ENCODE data around the gene NTM.

Gene NTM

DNA sequence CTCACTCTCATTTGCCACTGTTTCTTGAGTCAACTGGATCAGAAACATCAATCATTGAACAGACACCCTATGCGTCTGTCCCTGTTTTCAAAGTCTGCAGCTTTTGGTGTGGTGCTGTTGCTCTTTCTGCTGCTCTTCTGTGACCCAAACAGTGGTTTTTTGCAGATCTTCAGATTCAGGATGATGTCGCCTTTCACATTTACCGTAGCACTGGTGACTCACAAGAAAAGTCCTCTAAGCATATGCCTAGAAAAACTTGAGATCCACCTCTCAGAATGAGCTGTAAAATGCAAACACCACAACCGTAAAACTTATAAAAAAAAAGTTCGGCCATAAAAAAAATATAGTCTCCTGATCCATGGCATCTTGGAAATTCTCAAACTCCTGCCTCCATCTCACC lies 400.4 kb downstream of the NTM start:
- Histone ChIP-seq H2BK5ac (ENCODE audit: low read length) (no peak overlapping the region), H2BK12ac (ENCODE audit: low read length) (no peak overlapping the region), H2BK120ac (ENCODE audit: low read depth, low read length) (no peak overlapping the region), H3K4me2 (ENCODE audit: insufficient read depth, low read length, poor library complexity, severe bottlenecking) (no peak overlapping the region), H3K4me1 (ENCODE audit: control insufficient read depth in 2 of 2, insufficient read depth in 1 of 2, low read depth in 1 of 2, low read length in 2 of 2) (peaks cover 0 to 3% of the 10 kb centered on the region in 2 donors), H3K4ac (ENCODE audit: low read length) (no peak overlapping the region), H3K4me3 (ENCODE audit: low read length in 2 of 2) (no peak overlapping the region), H2AK5ac (ENCODE audit: low read depth, low read length) (no peak overlapping the region), H3K79me1 (ENCODE audit: low read depth, low read length) (no peaks in the 10 kb centered on the region), H2AFZ (ENCODE audit: low read length) (no peak overlapping the region), H3K9ac (ENCODE audit: low read depth, low read length, poor library complexity) (no peak overlapping the region), H3K23ac (ENCODE audit: low read depth, low read length, poor library complexity) (no peak overlapping the region), H3K27me3 (ENCODE audit: control insufficient read depth in 3 of 3, insufficient read depth in 3 of 3, low read depth in 1 of 3, low read length in 3 of 3) (no peaks in the 10 kb centered on the region), H2BK15ac (ENCODE audit: low read length) (no peak overlapping the region), H4K8ac (ENCODE audit: low read depth, low read length) (no peak overlapping the region), H3K18ac (ENCODE audit: low read length) (no peak overlapping the region), H3K14ac (ENCODE audit: low read length) (no peak overlapping the region), H3K27ac (replicated peaks; ENCODE audit: low read length) (no peak overlapping the region), H3K36me3 (replicated peaks in 1 of 2; ENCODE audit: control insufficient read depth in 2 of 2, insufficient read depth in 2 of 2, low read length in 2 of 2) (no peaks in the 10 kb centered on the region), H4K91ac (ENCODE audit: low read depth, low read length, poor library complexity) (no peak overlapping the region), H3K9me3 (replicated peaks in 1 of 2; ENCODE audit: control insufficient read depth in 2 of 2, insufficient read depth in 1 of 2, low read depth in 1 of 2, low read length in 2 of 2) (no peaks in the 10 kb centered on the region)
- no CpG with 5 or more reads among the region's 5 CpGs for WGBS, 2 donors (ENCODE audit: extremely low coverage in 2 of 2, insufficient read length in 2 of 2, insufficient replicate concordance in 1 of 2)
- DNase-seq (ENCODE audit: low spot score) = no peak

DNA sequence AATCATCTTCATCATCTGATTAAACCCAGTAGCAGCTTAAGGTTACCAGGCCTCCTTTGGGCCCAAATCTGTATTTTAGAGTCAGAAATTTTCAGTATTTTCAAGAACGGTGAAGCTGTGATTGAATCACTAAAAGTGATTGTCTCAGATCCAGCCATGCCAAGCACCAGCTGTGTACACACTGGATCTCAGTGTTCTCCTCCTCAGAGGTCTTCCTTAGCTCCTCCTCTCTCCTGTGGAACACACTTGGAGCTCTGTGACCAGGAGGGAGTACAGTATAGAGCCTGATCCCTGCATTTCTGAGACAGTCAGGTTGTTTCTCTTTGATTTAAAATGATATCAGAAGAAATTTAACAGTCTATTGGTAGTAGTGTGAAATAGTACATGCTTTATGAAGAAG lies 401.1 kb downstream of the NTM start:
- Histone ChIP-seq H2BK120ac (ENCODE audit: low read depth, low read length) (no peak overlapping the region), H3K27ac (replicated peaks; ENCODE audit: low read length) (no peak overlapping the region)
- no CpG with 5 or more reads among the region's 1 CpG for WGBS, 2 donors (ENCODE audit: extremely low coverage in 2 of 2, insufficient read length in 2 of 2, insufficient replicate concordance in 1 of 2)

DNA sequence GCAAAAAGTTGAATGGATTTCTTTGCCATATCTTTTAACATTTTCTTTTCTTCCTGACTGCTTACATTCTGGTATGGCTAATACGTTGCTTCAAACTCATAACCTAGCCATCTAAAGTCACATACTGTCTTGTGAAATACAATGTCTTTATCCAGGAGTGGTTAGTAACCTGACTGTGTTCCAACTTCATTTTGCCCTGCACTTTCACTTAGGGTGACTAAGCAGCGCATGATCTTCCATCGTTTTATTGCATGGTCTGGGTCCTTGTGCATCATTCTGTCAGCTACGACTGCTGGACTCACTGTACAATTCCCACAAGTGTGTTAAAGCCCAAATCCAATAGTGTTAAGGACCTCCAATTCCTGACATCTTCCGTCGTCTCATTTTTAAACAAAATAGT lies 403.2 kb downstream of the NTM start:
- no peak overlapping the region for H3K14ac ChIP-seq (ENCODE audit: low read length)
- no peak overlapping the region for H2BK5ac ChIP-seq (ENCODE audit: low read length)
- no peak for DNase-seq (ENCODE audit: low spot score)
- no peak overlapping the region for H4K91ac ChIP-seq (ENCODE audit: low read depth, low read length, poor library complexity)
- H2BK120ac ChIP-seq (ENCODE audit: low read depth, low read length) = no peak overlapping the region
- H3K4me2 ChIP-seq (ENCODE audit: insufficient read depth, low read length, poor library complexity, severe bottlenecking) = no peak overlapping the region
- H2AFZ ChIP-seq (ENCODE audit: low read length) = no peak overlapping the region
- H3K27me3 ChIP-seq (ENCODE audit: control insufficient read depth in 3 of 3, insufficient read depth in 3 of 3, low read depth in 1 of 3, low read length in 3 of 3) = no peaks in the 10 kb centered on the region
- no CpG with 5 or more reads among the region's 6 CpGs for WGBS, 2 donors (ENCODE audit: extremely low coverage in 2 of 2, insufficient read length in 2 of 2, insufficient replicate concordance in 1 of 2)
- no peaks in the 10 kb centered on the region for H3K4me1 ChIP-seq (ENCODE audit: control insufficient read depth in 2 of 2, insufficient read depth in 1 of 2, low read depth in 1 of 2, low read length in 2 of 2)
- H4K8ac ChIP-seq (ENCODE audit: low read depth, low read length) = no peak overlapping the region
- H3K27ac ChIP-seq (replicated peaks; ENCODE audit: low read length) = no peak overlapping the region
- H3K9me3 ChIP-seq (replicated peaks in 1 of 2; ENCODE audit: control insufficient read depth in 2 of 2, insufficient read depth in 1 of 2, low read depth in 1 of 2, low read length in 2 of 2) = no peaks in the 10 kb centered on the region
- no peaks in the 10 kb centered on the region for H3K79me1 ChIP-seq (ENCODE audit: low read depth, low read length)
- H3K4ac ChIP-seq (ENCODE audit: low read length) = no peak overlapping the region
- no peak overlapping the region for H3K18ac ChIP-seq (ENCODE audit: low read length)
- no peak overlapping the region for H3K23ac ChIP-seq (ENCODE audit: low read depth, low read length, poor library complexity)
- H2BK15ac ChIP-seq (ENCODE audit: low read length) = no peak overlapping the region
- no peak overlapping the region for H3K4me3 ChIP-seq (ENCODE audit: low read length in 2 of 2)
- no peak overlapping the region for H3K9ac ChIP-seq (ENCODE audit: low read depth, low read length, poor library complexity)
- no peaks in the 10 kb centered on the region for H3K36me3 ChIP-seq (replicated peaks in 1 of 2; ENCODE audit: control insufficient read depth in 2 of 2, insufficient read depth in 2 of 2, low read length in 2 of 2)
- no peak overlapping the region for H2BK12ac ChIP-seq (ENCODE audit: low read length)
- H2AK5ac ChIP-seq (ENCODE audit: low read depth, low read length) = no peak overlapping the region

More for the DNA sequence above, 401.1 kb downstream of the NTM start:
- Histone ChIP-seq H3K4me3 (ENCODE audit: low read length in 2 of 2) (no peak overlapping the region), H3K4ac (ENCODE audit: low read length) (no peak overlapping the region), H2BK12ac (ENCODE audit: low read length) (no peak overlapping the region), H3K27me3 (ENCODE audit: control insufficient read depth in 3 of 3, insufficient read depth in 3 of 3, low read depth in 1 of 3, low read length in 3 of 3) (no peaks in the 10 kb centered on the region), H3K4me1 (ENCODE audit: control insufficient read depth in 2 of 2, insufficient read depth in 1 of 2, low read depth in 1 of 2, low read length in 2 of 2) (no peaks in the 10 kb centered on the region), H3K14ac (ENCODE audit: low read length) (no peak overlapping the region), H3K9ac (ENCODE audit: low read depth, low read length, poor library complexity) (no peak overlapping the region), H2AFZ (ENCODE audit: low read length) (no peak overlapping the region), H3K79me1 (ENCODE audit: low read depth, low read length) (no peaks in the 10 kb centered on the region), H4K8ac (ENCODE audit: low read depth, low read length) (no peak overlapping the region), H3K18ac (ENCODE audit: low read length) (no peak overlapping the region), H3K23ac (ENCODE audit: low read depth, low read length, poor library complexity) (no peak overlapping the region), H2BK5ac (ENCODE audit: low read length) (no peak overlapping the region), H2AK5ac (ENCODE audit: low read depth, low read length) (no peak overlapping the region), H4K91ac (ENCODE audit: low read depth, low read length, poor library complexity) (no peak overlapping the region), H2BK15ac (ENCODE audit: low read length) (no peak overlapping the region), H3K9me3 (replicated peaks in 1 of 2; ENCODE audit: control insufficient read depth in 2 of 2, insufficient read depth in 1 of 2, low read depth in 1 of 2, low read length in 2 of 2) (no peaks in the 10 kb centered on the region), H3K4me2 (ENCODE audit: insufficient read depth, low read length, poor library complexity, severe bottlenecking) (no peak overlapping the region), H3K36me3 (replicated peaks in 1 of 2; ENCODE audit: control insufficient read depth in 2 of 2, insufficient read depth in 2 of 2, low read length in 2 of 2) (no peaks in the 10 kb centered on the region)
- no peak for DNase-seq (ENCODE audit: low spot score)

DNA sequence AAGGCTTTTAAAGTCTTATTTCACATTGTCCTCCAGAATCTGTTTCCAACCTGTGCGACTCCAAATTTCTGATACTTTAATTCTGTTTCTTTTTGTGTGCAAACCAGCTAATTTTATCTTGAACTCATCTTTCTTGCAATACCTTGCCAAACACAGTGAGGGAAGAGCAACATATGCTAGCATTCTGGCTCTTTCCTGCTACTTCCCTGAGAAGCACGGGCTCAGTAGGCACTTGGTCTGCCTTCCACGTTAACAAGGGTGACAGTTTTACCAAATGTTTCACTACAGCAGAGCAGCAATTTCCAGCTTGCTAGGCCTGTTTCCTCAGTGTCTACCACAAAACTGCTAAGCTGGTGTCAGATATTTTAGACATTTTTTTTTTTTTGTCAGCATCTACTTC lies 405.8 kb downstream of the NTM start:
- no peak overlapping the region for H3K4me3 ChIP-seq (ENCODE audit: low read length in 2 of 2)
- H3K9me3 ChIP-seq (replicated peaks in 1 of 2; ENCODE audit: control insufficient read depth in 2 of 2, insufficient read depth in 1 of 2, low read depth in 1 of 2, low read length in 2 of 2) = no peaks in the 10 kb centered on the region
- H4K91ac ChIP-seq (ENCODE audit: low read depth, low read length, poor library complexity) = no peak overlapping the region
- no peak overlapping the region for H3K4me2 ChIP-seq (ENCODE audit: insufficient read depth, low read length, poor library complexity, severe bottlenecking)
- H3K4ac ChIP-seq (ENCODE audit: low read length) = no peak overlapping the region
- H4K8ac ChIP-seq (ENCODE audit: low read depth, low read length) = no peak overlapping the region
- H2AFZ ChIP-seq (ENCODE audit: low read length) = no peak overlapping the region
- H3K27ac ChIP-seq (replicated peaks; ENCODE audit: low read length) = no peak overlapping the region
- no CpG with 5 or more reads among the region's 3 CpGs for WGBS, 2 donors (ENCODE audit: extremely low coverage in 2 of 2, insufficient read length in 2 of 2, insufficient replicate concordance in 1 of 2)
- H3K9ac ChIP-seq (ENCODE audit: low read depth, low read length, poor library complexity) = no peak overlapping the region
- H2AK5ac ChIP-seq (ENCODE audit: low read depth, low read length) = no peak overlapping the region
- no peaks in the 10 kb centered on the region for H3K79me1 ChIP-seq (ENCODE audit: low read depth, low read length)
- H3K18ac ChIP-seq (ENCODE audit: low read length) = no peak overlapping the region
- no peak for DNase-seq (ENCODE audit: low spot score)
- no peak overlapping the region for H3K23ac ChIP-seq (ENCODE audit: low read depth, low read length, poor library complexity)
- H3K14ac ChIP-seq (ENCODE audit: low read length) = no peak overlapping the region
- H3K4me1 ChIP-seq (ENCODE audit: control insufficient read depth in 2 of 2, insufficient read depth in 1 of 2, low read depth in 1 of 2, low read length in 2 of 2) = no peaks in the 10 kb centered on the region
- H2BK12ac ChIP-seq (ENCODE audit: low read length) = no peak overlapping the region
- no peak overlapping the region for H2BK120ac ChIP-seq (ENCODE audit: low read depth, low read length)
- H3K27me3 ChIP-seq (ENCODE audit: control insufficient read depth in 3 of 3, insufficient read depth in 3 of 3, low read depth in 1 of 3, low read length in 3 of 3) = no peaks in the 10 kb centered on the region
- no peak overlapping the region for H2BK5ac ChIP-seq (ENCODE audit: low read length)
- H3K36me3 ChIP-seq (replicated peaks in 1 of 2; ENCODE audit: control insufficient read depth in 2 of 2, insufficient read depth in 2 of 2, low read length in 2 of 2) = no peaks in the 10 kb centered on the region
- no peak overlapping the region for H2BK15ac ChIP-seq (ENCODE audit: low read length)

Measured in neuronal stem cell (in vitro differentiated cells).